HG03565 (cell line): ENCODE data around the gene ZNF425.
"Not testable (repeated sequence)": the region's sequence is repeated elsewhere in the genome, so short reads cannot be mapped to it uniquely, and the experiment has no call there.

Experiments
- ATAC-seq: cut with Tn5 transposase; IDR thresholded peaks from one replicate; pipeline ENCODE4 v1.9.1; 2021; ENCODE audit warnings: mild to moderate bottlenecking, moderate library complexity; ENCODE audit not compliant: unreplicated experiment

Gene ZNF425

DNA sequence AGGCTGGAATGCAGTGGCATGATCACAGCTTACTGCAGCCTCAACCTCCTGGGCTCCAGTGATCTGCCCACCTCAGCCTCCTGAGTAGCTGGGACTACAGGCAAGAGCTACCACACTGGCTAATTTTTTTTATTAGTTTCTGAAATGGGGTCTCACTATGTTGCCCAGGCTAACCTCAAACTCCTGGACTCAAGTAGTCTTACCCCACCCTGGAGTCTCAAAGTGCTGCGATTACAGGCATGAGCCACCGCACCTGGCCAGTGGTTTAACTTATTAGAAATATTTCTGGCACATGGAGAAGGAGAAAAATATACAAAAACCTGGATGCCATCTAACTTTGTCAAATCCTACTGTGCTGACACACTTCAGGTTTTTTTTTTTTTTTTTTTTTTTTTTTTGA is 50.8 kb downstream of the ZNF425 start:
- ATAC-seq = no peak

GRCh38 chr7:149074116-149074885 is 51.8 kb downstream of the ZNF425 start:
- no peak for ATAC-seq

- ATAC-seq = no peak
These were observed 53.7 kb downstream of the ZNF425 start for GRCh38 chr7:149072438-149072775.

GRCh38 chr7:149071641-149072437 is 54.3 kb downstream of the ZNF425 start:
- no peak for ATAC-seq

DNA sequence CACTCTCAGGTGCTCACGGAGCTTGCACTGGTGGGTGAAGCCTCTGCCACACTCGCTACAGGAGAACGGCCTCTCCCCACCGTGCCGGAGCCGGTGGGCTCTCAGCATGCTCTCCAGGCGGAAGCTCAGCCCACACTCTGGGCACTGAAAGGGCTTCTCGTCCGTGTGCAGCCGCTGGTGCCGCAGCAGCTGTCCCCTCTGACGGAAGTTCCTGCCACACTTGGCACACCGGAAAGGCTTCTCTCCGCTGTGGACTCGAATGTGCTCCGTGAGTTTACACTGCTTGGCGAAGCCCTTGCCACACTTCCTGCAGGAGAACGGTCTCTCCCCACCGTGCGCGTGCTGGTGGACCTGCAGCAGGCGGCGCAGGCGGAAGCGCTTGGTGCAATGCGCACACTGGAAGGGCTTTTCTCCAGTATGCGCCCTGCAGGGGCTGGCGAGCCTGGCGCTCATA is 54.9 kb downstream of the ZNF425 start:
- no peak for ATAC-seq

GRCh38 chr7:149070372-149071125 is 55.6 kb downstream of the ZNF425 start:
- no peak for ATAC-seq

- ATAC-seq = no peak
These were observed 58.3 kb downstream of the ZNF425 start for GRCh38 chr7:149067869-149068268.

- no peak for ATAC-seq
These were observed 62.6 kb downstream of the ZNF425 start for GRCh38 chr7:149063476-149063875.

GRCh38 chr7:149062217-149062899 is 63.8 kb downstream of the ZNF425 start:
- ATAC-seq = not testable (repeated sequence)

DNA sequence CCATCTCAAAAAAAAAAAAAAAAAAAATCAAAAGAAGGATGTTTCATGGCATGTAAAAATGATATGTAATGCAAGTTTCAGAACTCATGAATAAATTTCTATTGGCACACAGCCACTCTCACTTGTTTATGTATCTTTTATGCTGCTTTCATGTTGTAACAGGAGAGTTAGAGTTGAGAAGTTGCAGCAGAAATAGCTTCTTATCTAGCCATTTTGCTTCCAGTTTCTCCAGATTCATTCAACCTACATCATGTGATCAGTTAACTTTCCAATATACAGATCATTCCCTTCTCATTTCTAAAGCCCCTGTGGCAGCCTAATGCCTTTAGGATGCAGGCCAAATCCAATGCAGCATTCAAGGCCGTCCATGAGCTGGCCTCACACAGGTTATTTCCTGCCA is 66.0 kb downstream of the ZNF425 start:
- no peak for ATAC-seq

- no peak for ATAC-seq
These were observed 72.2 kb downstream of the ZNF425 start for GRCh38 chr7:149053885-149054284.

DNA sequence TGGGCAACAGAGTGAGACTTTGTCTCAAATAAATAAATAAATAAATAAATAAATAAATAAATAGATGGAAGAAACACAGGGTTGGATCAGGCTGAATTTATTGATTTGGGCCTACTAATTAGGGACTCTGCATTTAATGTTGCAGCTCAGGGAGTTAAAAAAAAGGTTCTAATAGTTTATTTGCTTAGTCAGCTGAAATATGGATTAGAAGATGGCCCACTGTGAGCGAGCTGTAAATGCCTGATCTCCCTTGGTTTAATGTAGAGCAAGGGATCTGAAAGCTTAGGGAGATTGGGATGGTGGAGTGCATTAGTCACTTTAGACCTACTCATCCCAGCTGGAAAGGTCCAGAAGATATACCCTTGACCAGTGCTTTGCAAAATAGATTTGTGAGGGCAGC is 72.7 kb downstream of the ZNF425 start:
- no peak for ATAC-seq
